CMK (cell line): Measurements from ENCODE around the gene CLRN2.
"Not testable (repeated sequence)": the region's sequence is repeated elsewhere in the genome, so short reads cannot be mapped to it uniquely, and the experiment has no call there.

ENCODE experiments used
- DNase-seq: peaks from one replicate; pipeline ENCODE4 v3.0.0-alpha.2; 2010; ENCODE audit warnings: low read depth

Gene CLRN2

GRCh38 chr4:17545374-17546140 lies 30.6 kb downstream of the CLRN2 start:
- no peak for DNase-seq

- DNase-seq = no peak
These were observed 31.3 kb downstream of the CLRN2 start for GRCh38 chr4:17546222-17546621.

GRCh38 chr4:17546678-17547077 lies 31.7 kb downstream of the CLRN2 start:
- no peak for DNase-seq

GRCh38 chr4:17550549-17550948 lies 35.6 kb downstream of the CLRN2 start:
- DNase-seq = no peak

GRCh38 chr4:17552427-17552826 lies 37.5 kb downstream of the CLRN2 start:
- DNase-seq = no peak

GRCh38 chr4:17554568-17554967 lies 39.6 kb downstream of the CLRN2 start:
- no peak for DNase-seq

- DNase-seq = no peak
These were observed 41.5 kb downstream of the CLRN2 start for GRCh38 chr4:17556498-17556897.

GRCh38 chr4:17557880-17558279 lies 42.9 kb downstream of the CLRN2 start:
- DNase-seq = no peak

GRCh38 chr4:17558941-17559708 lies 44.2 kb downstream of the CLRN2 start:
- no peak for DNase-seq

GRCh38 chr4:17559709-17560048 lies 44.7 kb downstream of the CLRN2 start:
- no peak for DNase-seq

GRCh38 chr4:17560065-17560673 lies 45.2 kb downstream of the CLRN2 start:
- DNase-seq = no peak

GRCh38 chr4:17561195-17561909 lies 46.4 kb downstream of the CLRN2 start:
- DNase-seq = no peak

- no peak for DNase-seq
These were observed 47.2 kb downstream of the CLRN2 start for GRCh38 chr4:17562157-17562556.

- no peak for DNase-seq
These were observed 50.9 kb downstream of the CLRN2 start for GRCh38 chr4:17565846-17566245.

GRCh38 chr4:17567271-17567670 lies 52.3 kb downstream of the CLRN2 start:
- no peak for DNase-seq

- DNase-seq = no peak
These were observed 59.2 kb downstream of the CLRN2 start for GRCh38 chr4:17574206-17574605.

GRCh38 chr4:17575177-17575576 lies 60.2 kb downstream of the CLRN2 start:
- DNase-seq = not testable (repeated sequence)
